CD4-positive, alpha-beta T cell (primary cell): ENCODE measurements around the gene EIPR1. TPM values are rescaled to one million over a fixed set of nuclear protein-coding genes. Genes with fewer than 3 reads are reported as not detected.

Source experiments
- ATAC-seq: fragments of 200-7000 bp; cut with Tn5 transposase; one replicate; pipeline ENCODE4 v1.10.0; 2022; ENCODE audit warnings: mild to moderate bottlenecking; ENCODE audit not compliant: poor library complexity
- CTCF ChIA-PET: fragments of 350-600 bp; sonication (Branson Sonifier 250); formaldehyde crosslinking; loops from one replicate; lab custom pipeline; 2021; ENCODE audit warnings: antibody characterized with exemption, inconsistent platforms; lab: Charles Lee
- POLR2A ChIA-PET: fragments of 350-600 bp; sonication (Branson Sonifier 250); formaldehyde crosslinking; loops from one replicate; lab custom pipeline; 2021; ENCODE audit warnings: antibody characterized with exemption, inconsistent platforms; lab: Charles Lee
- DNase-seq, 14 experiments: peaks; one replicate each; pipeline ENCODE4 v3.0.0-alpha.2; 2013 to 2020; ENCODE audit warnings: mixed read lengths in 2 of 14
- H3K27ac ChIP-seq, 2 donors: one replicate each; pipeline versions ENCODE4 v1.5.1 to v1.7.0; 2013; ENCODE audit warnings: low read length in 2 of 2, low read depth in 1 of 2, mild to moderate bottlenecking in 1 of 2
- H3K27me3 ChIP-seq, 2 experiments: 1 replicate in 1 of 2; 2 replicates in 1 of 2; pipeline versions ENCODE4 v1.6.1 to v1.7.0; 2013; ENCODE audit warnings: low read length in 2 of 2, control low read depth in 1 of 2, mild to moderate bottlenecking in 1 of 2, moderate library complexity in 1 of 2; ENCODE audit not compliant: insufficient read depth in 2 of 2, control insufficient read depth in 1 of 2
- H3K36me3 ChIP-seq: one replicate; pipeline ENCODE4 v1.6.1; 2013; ENCODE audit warnings: low read length, control low read depth; ENCODE audit not compliant: insufficient read depth
- H3K4me1 ChIP-seq: one replicate; pipeline ENCODE4 v1.6.1; 2013; ENCODE audit warnings: low read length, control low read depth; ENCODE audit not compliant: insufficient read depth
- H3K4me3 ChIP-seq: one replicate; pipeline ENCODE4 v1.5.1; 2013; ENCODE audit warnings: mild to moderate bottlenecking, low read length, moderate library complexity
- H3K9me3 ChIP-seq, 2 experiments: 1 replicate in 1 of 2; 2 replicates in 1 of 2; pipeline versions ENCODE4 v1.6.1 to v1.7.0; 2013; ENCODE audit warnings: low read length in 2 of 2, mild to moderate bottlenecking in 2 of 2, control low read depth in 1 of 2, moderate library complexity in 1 of 2; ENCODE audit not compliant: control insufficient read depth in 1 of 2, insufficient read depth in 1 of 2
- H3K27ac Mint-ChIP-seq: one replicate; pipeline ENCODE4 v1.8.0; 2020; ENCODE audit warnings: mixed read lengths
- H3K27me3 Mint-ChIP-seq: one replicate; pipeline ENCODE4 v1.8.0; 2021; ENCODE audit warnings: mixed read lengths
- H3K36me3 Mint-ChIP-seq: one replicate; pipeline ENCODE4 v1.8.0; 2021; ENCODE audit warnings: low read depth, mixed read lengths
- H3K4me1 Mint-ChIP-seq: one replicate; pipeline ENCODE4 v1.8.0; 2021; ENCODE audit warnings: low read depth, mixed read lengths
- H3K4me3 Mint-ChIP-seq: one replicate; pipeline ENCODE4 v1.8.0; 2020; ENCODE audit warnings: mild to moderate bottlenecking, mixed read lengths
- H3K9me3 Mint-ChIP-seq: one replicate; pipeline ENCODE4 v1.8.0; 2020; ENCODE audit warnings: mixed read lengths
- CTCF ChIP-seq: fragments of 200-600 bp; IDR thresholded peaks from one replicate; pipeline ENCODE4 v1.8.0; 2022; ENCODE audit warnings: antibody characterized with exemption, mild to moderate bottlenecking
- intact Hi-C, 2 experiments: fragments of 100-400 bp; cut with DNase I in 1 of 2; cut with micrococcal nuclease in 1 of 2; formaldehyde crosslinking; loops; one replicate each; pipeline versions ENCODE4 v1.15.1 to v1.9.0; 2023 to 2025; cut with DNase I, micrococcal nuclease
- total RNA-seq, 174 experiments: library from RNA in 2 of 174; stranded (reverse) in 2 of 174; gene quantifications; one replicate each; pipeline ENCODE4 v1.2.3 and lab custom pipeline; 2021 to 2026

The EIPR1 gene
- total RNA-seq, 2 experiments from 2014 or later, result 11.0 to 12.4 TPM

DNA sequence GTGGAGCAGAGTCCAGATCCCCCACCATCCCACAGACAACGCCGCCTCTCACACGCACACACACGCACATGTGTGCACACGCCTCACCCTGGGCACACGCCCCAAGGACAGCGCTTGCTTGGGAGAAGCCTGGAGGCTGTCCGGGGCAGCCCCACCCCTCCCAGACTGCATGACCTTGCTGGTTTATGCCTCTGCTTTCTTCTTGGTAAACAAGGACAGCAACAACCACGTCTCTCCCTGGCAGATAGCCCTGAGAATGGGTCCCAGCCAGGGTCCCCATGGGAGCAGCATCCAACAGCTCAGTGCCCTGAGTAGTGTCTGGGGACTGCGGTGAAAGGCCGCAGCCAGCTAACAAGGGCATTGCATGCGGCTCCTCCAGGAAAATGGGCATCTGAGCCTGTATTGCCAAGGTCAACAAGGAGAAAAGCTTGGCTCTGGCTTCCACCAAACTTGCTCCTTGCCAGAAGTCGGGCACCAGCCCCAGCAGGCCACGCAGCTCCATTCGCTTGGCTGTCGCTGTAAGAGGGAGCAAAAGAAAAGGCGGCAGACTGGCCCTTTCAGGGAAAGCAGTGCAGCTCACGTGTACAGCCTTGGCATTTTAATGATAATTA, 234.6 kb downstream of the EIPR1 start:
- intact Hi-C loops, result no loop called here
- DNase-seq (no peak), ATAC-seq (no peak)
- POLR2A ChIA-PET, result no interaction called here
- no peaks in the 10 kb centered on the region for H3K27me3 ChIP-seq
- H3K4me1 ChIP-seq, result no peaks in the 10 kb centered on the region
- CTCF ChIA-PET, result no interaction called here
- no peaks in the 10 kb centered on the region for H3K9me3 ChIP-seq
- Mint-ChIP-seq H3K36me3 (no peaks in the 10 kb centered on the region), H3K4me1 (no peaks in the 10 kb centered on the region), H3K4me3 (no peak overlapping the region), H3K27me3 (no peaks in the 10 kb centered on the region), H3K27ac (no peak overlapping the region), H3K9me3 (no peaks in the 10 kb centered on the region)
- no peak for TF ChIP-seq CTCF
- no peaks in the 10 kb centered on the region for H3K36me3 ChIP-seq
- H3K4me3 ChIP-seq, result no peak overlapping the region
- no peak overlapping the region for H3K27ac ChIP-seq

GRCh38 chr2:3142210-3142609, 235.4 kb downstream of the EIPR1 start:
- TF ChIP-seq CTCF, result no peak
- no peak for DNase-seq
- Histone ChIP-seq H3K27ac (no peak overlapping the region), H3K36me3 (no peaks in the 10 kb centered on the region), H3K9me3 (peaks cover 0 to 3% of the 10 kb centered on the region in 2 experiments), H3K4me1 (no peaks in the 10 kb centered on the region), H3K27me3 (no peaks in the 10 kb centered on the region), H3K4me3 (no peak overlapping the region)
- Mint-ChIP-seq H3K9me3 (no peaks in the 10 kb centered on the region), H3K36me3 (no peaks in the 10 kb centered on the region), H3K4me3 (no peak overlapping the region), H3K27me3 (no peaks in the 10 kb centered on the region), H3K4me1 (no peaks in the 10 kb centered on the region), H3K27ac (no peak overlapping the region)
- ATAC-seq, result no peak
- ChIA-PET CTCF (no interaction called here), POLR2A (no interaction called here)
- intact Hi-C loops, result no loop called here

DNA sequence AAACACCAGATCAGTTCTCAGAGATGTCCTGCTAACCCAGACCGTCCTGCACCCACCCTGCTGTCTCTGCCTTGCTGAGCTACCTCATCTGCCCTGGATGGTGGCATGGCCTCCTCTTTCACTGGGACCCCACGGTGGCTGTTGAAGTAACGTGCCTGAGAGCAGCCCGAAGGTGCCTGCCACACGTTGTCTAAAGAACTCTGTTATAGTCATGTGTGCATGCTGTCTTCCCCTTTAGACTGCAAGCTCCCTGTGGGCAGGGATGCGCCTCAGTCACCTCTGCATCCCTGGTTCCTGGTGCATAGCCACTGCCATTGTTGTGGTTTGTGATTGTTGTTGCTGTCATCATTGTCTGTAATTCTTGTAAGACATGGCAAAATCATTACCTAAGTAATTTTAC, 235.9 kb downstream of the EIPR1 start:
- Histone ChIP-seq H3K27ac (no peak overlapping the region), H3K36me3 (no peaks in the 10 kb centered on the region), H3K9me3 (peaks cover 0 to 3% of the 10 kb centered on the region in 2 experiments), H3K27me3 (no peaks in the 10 kb centered on the region), H3K4me3 (no peak overlapping the region), H3K4me1 (no peaks in the 10 kb centered on the region)
- no peak for ATAC-seq
- H3K36me3 Mint-ChIP-seq, result no peaks in the 10 kb centered on the region
- intact Hi-C loops, result no loop called here
- no peaks in the 10 kb centered on the region for H3K27me3 Mint-ChIP-seq
- POLR2A ChIA-PET, result no interaction called here
- no peaks in the 10 kb centered on the region for H3K4me1 Mint-ChIP-seq
- no peak overlapping the region for H3K4me3 Mint-ChIP-seq
- no peaks in the 10 kb centered on the region for H3K9me3 Mint-ChIP-seq
- DNase-seq, result no peak
- CTCF ChIA-PET, result no interaction called here
- TF ChIP-seq CTCF, result no peak
- H3K27ac Mint-ChIP-seq, result no peak overlapping the region
